GM12892 (cell line): Measurements from ENCODE around the gene SELENOM.
A peak's percentile ranks its signal among the peaks of the same experiment; 100 is the strongest.

ENCODE experiments used
- DNase-seq: peaks from one replicate; pipeline ENCODE4 v3.0.0; 2011; ENCODE audit not compliant: insufficient read length
- FAIRE-seq: peaks from 2 replicates; lab custom pipeline; 2011; peaks lifted over from hg19 to GRCh38; lab: Jason Lieb, UNC
- POLR2A ChIP-seq: IDR thresholded peaks from 2 replicates; pipeline ENCODE4 v1.6.1; 2011; ENCODE audit warnings: low read depth, low read length, control low read depth
- POLR2AphosphoS5 ChIP-seq: IDR thresholded peaks from 2 replicates; pipeline ENCODE4 v1.6.1; 2011; ENCODE audit warnings: low read depth, low read length, control low read depth
- TAF1 ChIP-seq: IDR thresholded peaks from 2 replicates; pipeline ENCODE4 v1.6.1; 2011; ENCODE audit warnings: low read depth, mild to moderate bottlenecking, control low read depth, low read length, borderline replicate concordance

SELENOM gene

GRCh38 chr22:31128156-31128555 is 20.8 kb upstream of the SELENOM start:
- DNase-seq (peak; percentile 5), FAIRE-seq (no peak)
- no peak for TF ChIP-seq POLR2A
- TF ChIP-seq POLR2AphosphoS5, result no peak
- no peak for TF ChIP-seq TAF1

GRCh38 chr22:31127181-31127772 is 19.9 kb upstream of the SELENOM start:
- DNase-seq (peak; percentile 21), FAIRE-seq (no peak)

GRCh38 chr22:31126869-31127175 is 19.5 kb upstream of the SELENOM start:
- FAIRE-seq (no peak), DNase-seq (no peak)
- TF ChIP-seq TAF1 (no peak), POLR2AphosphoS5 (no peak), POLR2A (no peak)

More at GRCh38 chr22:31127181-31127772, 19.9 kb upstream of the SELENOM start:
- TF ChIP-seq TAF1 (no peak), POLR2AphosphoS5 (no peak), POLR2A (no peak)

- DNase-seq (peak; percentile 22), FAIRE-seq (no peak)
- no peak for TF ChIP-seq TAF1
- no peak for TF ChIP-seq POLR2AphosphoS5
- TF ChIP-seq POLR2A, result no peak
Observed at GRCh38 chr22:31126128-31126868, 18.9 kb upstream of the SELENOM start.

GRCh38 chr22:31125521-31126117 is 18.3 kb upstream of the SELENOM start:
- FAIRE-seq (no peak), DNase-seq (no peak)
- TF ChIP-seq TAF1, result no peak
- TF ChIP-seq POLR2A, result no peak
- no peak for TF ChIP-seq POLR2AphosphoS5

GRCh38 chr22:31124811-31125465 is 17.6 kb upstream of the SELENOM start:
- FAIRE-seq (no peak), DNase-seq (no peak)
- no peak for TF ChIP-seq POLR2A
- no peak for TF ChIP-seq TAF1
- no peak for TF ChIP-seq POLR2AphosphoS5

- DNase-seq (no peak), FAIRE-seq (no peak)
- no peak for TF ChIP-seq POLR2AphosphoS5
- TF ChIP-seq TAF1, result no peak
- TF ChIP-seq POLR2A, result no peak
Observed at GRCh38 chr22:31124290-31124689, 16.9 kb upstream of the SELENOM start.

GRCh38 chr22:31123292-31123602 is 15.9 kb upstream of the SELENOM start:
- FAIRE-seq, result no peak
- DNase-seq, result no peak
- TF ChIP-seq TAF1 (no peak), POLR2AphosphoS5 (no peak), POLR2A (no peak)

- TF ChIP-seq TAF1, result no peak
- no peak for TF ChIP-seq POLR2A
- no peak for TF ChIP-seq POLR2AphosphoS5
- FAIRE-seq, result no peak
- DNase-seq, result no peak
Observed at GRCh38 chr22:31122532-31123291, 15.3 kb upstream of the SELENOM start, which contains the start of gene INPP5J. Gene INPP5J (plus strand): TSS chr22:31122966. CDS start chr22:31123015, 49 bp downstream.

- FAIRE-seq (no peak), DNase-seq (no peak)
- no peak for TF ChIP-seq POLR2A
- no peak for TF ChIP-seq TAF1
- TF ChIP-seq POLR2AphosphoS5, result no peak
Observed at GRCh38 chr22:31122196-31122531, 14.8 kb upstream of the SELENOM start.

- no peak for DNase-seq
- TF ChIP-seq POLR2A (no peak), POLR2AphosphoS5 (no peak), TAF1 (no peak)
- no peak for FAIRE-seq
Observed at GRCh38 chr22:31121403-31121802, 14.0 kb upstream of the SELENOM start.
